HEK293 (cell line): ENCODE measurements around the gene SLC26A11.

Source experiments
- HIC1 ChIP-seq: fragments of 450-650 bp; formaldehyde crosslinking; IDR thresholded peaks from 2 replicates; pipeline ENCODE4 v1.5.1; 2016; ENCODE audit warnings: missing biosample characterization, missing genetic modification characterization
- PBX3 ChIP-seq: sonication (generic); formaldehyde crosslinking; IDR thresholded peaks from 2 replicates; pipeline ENCODE4 v1.8.1; 2022; ENCODE audit warnings: mild to moderate bottlenecking, moderate library complexity, missing genetic modification reagents
- SALL2 ChIP-seq: fragments of 450-650 bp; formaldehyde crosslinking; IDR thresholded peaks from 2 replicates; pipeline ENCODE4 v1.5.0; 2017; ENCODE audit warnings: missing biosample characterization, mild to moderate bottlenecking, missing genetic modification characterization, borderline replicate concordance
- ZNF138 ChIP-seq: fragments of 450-650 bp; formaldehyde crosslinking; IDR thresholded peaks from 2 replicates; pipeline ENCODE4 v1.5.1; 2016; ENCODE audit warnings: missing biosample characterization, missing genetic modification characterization, borderline replicate concordance
- ZNF530 ChIP-seq: fragments of 450-650 bp; formaldehyde crosslinking; IDR thresholded peaks from 2 replicates; pipeline ENCODE4 v1.5.1; 2016; ENCODE audit warnings: low read depth, missing biosample characterization, missing genetic modification characterization
- TF ChIP-seq, protein P1 (sequence below): fragments of 450-650 bp; formaldehyde crosslinking; IDR thresholded peaks from 2 replicates; pipeline ENCODE4 v1.5.1; 2016; ENCODE audit warnings: missing biosample characterization, missing genetic modification characterization
- TF ChIP-seq, protein P2 (sequence below): fragments of 450-650 bp; formaldehyde crosslinking; IDR thresholded peaks from 2 replicates; pipeline ENCODE4 v1.5.1; 2016; ENCODE audit warnings: missing biosample characterization, missing genetic modification characterization

DNA sequence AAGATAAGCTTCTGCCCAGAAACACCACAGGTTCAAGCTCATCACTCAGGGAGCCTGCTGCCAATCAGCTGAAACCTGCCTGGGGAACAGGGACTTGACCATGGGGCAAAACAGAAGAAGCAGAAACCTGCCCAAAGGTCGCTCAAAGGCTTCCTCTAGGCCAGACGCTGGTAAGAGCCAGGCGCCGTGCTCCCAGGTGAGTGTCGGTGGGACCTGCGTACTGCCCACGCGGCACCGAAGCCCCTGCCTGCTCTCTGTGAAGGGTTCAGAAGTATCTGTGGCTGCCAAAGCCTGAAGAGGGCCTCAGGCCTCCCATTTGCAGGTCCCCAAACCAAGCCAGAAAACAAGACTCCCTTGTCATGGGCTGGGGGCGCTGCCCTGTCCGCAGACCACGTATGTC is 10.5 kb upstream of the SLC26A11 start:
- TF ChIP-seq, protein P1, sequence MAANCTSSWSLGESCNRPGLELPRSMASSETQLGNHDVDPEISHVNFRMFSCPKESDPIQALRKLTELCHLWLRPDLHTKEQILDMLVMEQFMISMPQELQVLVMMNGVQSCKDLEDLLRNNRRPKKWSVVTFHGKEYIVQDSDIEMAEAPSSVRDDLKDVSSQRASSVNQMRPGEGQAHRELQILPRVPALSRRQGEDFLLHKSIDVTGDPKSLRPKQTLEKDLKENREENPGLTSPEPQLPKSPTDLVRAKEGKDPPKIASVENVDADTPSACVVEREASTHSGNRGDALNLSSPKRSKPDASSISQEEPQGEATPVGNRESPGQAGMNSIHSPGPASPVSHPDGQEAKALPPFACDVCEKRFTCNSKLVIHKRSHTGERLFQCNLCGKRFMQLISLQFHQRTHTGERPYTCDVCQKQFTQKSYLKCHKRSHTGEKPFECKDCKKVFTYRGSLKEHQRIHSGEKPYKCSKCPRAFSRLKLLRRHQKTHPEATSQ (tag by site-specific recombination) = no peak
- TF ChIP-seq SALL2 (tag by site-specific recombination) = no peak
- TF ChIP-seq ZNF530 (tag by site-specific recombination) = no peak
- TF ChIP-seq, protein P2, sequence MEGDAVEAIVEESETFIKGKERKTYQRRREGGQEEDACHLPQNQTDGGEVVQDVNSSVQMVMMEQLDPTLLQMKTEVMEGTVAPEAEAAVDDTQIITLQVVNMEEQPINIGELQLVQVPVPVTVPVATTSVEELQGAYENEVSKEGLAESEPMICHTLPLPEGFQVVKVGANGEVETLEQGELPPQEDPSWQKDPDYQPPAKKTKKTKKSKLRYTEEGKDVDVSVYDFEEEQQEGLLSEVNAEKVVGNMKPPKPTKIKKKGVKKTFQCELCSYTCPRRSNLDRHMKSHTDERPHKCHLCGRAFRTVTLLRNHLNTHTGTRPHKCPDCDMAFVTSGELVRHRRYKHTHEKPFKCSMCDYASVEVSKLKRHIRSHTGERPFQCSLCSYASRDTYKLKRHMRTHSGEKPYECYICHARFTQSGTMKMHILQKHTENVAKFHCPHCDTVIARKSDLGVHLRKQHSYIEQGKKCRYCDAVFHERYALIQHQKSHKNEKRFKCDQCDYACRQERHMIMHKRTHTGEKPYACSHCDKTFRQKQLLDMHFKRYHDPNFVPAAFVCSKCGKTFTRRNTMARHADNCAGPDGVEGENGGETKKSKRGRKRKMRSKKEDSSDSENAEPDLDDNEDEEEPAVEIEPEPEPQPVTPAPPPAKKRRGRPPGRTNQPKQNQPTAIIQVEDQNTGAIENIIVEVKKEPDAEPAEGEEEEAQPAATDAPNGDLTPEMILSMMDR (tag by site-specific recombination) = no peak
- no peak for TF ChIP-seq HIC1 (tag by site-specific recombination)
- TF ChIP-seq ZNF138 (tag by site-specific recombination) = no peak
- TF ChIP-seq PBX3 = no peak
